Ascending aorta (tissue), 2 donors: ENCODE results near the gene SEZ6. TPM values are rescaled to one million over a fixed set of nuclear protein-coding genes. Genes with fewer than 3 reads are reported as not detected.

Experiments used
- DNase-seq, 2 donors: peaks; one replicate each; pipeline ENCODE4 v3.0.0-alpha.2; 2019; ENCODE audit warnings: low spot score in 2 of 2
- H3K27ac ChIP-seq, 2 donors: fragments of 200-600 bp; sonication (generic); one replicate each; pipeline ENCODE4 v1.5.1; 2016 to 2017; ENCODE audit warnings: mild to moderate bottlenecking in 1 of 2
- H3K27me3 ChIP-seq: fragments of 200-600 bp; sonication (generic); one replicate; pipeline ENCODE4 v1.5.1; 2017
- H3K36me3 ChIP-seq, 2 donors: fragments of 200-600 bp; sonication (generic); one replicate each; pipeline ENCODE4 v1.5.1; 2016
- H3K4me1 ChIP-seq, 2 donors: fragments of 200-600 bp; sonication (generic); one replicate each; pipeline ENCODE4 v1.5.1; 2016 to 2017; ENCODE audit warnings: mild to moderate bottlenecking in 1 of 2
- H3K4me3 ChIP-seq, 2 donors: fragments of 200-600 bp; sonication (generic); one replicate each; pipeline ENCODE4 v1.5.1; 2016 to 2017; ENCODE audit warnings: mild to moderate bottlenecking in 1 of 2
- H3K9me3 ChIP-seq, 2 donors: fragments of 200-600 bp; sonication (generic); one replicate each; pipeline ENCODE4 v1.5.1; 2016
- intact Hi-C: fragments of 100-400 bp; cut with DNase I; formaldehyde crosslinking; loops from one replicate; pipeline ENCODE4 v1.15.1; 2023
- total RNA-seq: library from RNA; depleted of rRNA; stranded (reverse); fragments of >200 nt; gene quantifications from one replicate; pipeline ENCODE4 v1.1.0, GENCODE V29; 2016
- TF ChIP-seq, protein P1 (sequence below), 3 experiments: fragments of 200-600 bp in 2 of 3; fragments of 450-650 bp in 1 of 3; sonication (generic) in 2 of 3; IDR thresholded peaks; one replicate each; pipeline ENCODE4 v1.5.1; 2016 to 2019; ENCODE audit warnings: antibody characterized with exemption in 3 of 3, mild to moderate bottlenecking in 1 of 3, moderate library complexity in 1 of 3

SEZ6 gene
- total RNA-seq, 1 donor from 2014 or later: not detected

DNA sequence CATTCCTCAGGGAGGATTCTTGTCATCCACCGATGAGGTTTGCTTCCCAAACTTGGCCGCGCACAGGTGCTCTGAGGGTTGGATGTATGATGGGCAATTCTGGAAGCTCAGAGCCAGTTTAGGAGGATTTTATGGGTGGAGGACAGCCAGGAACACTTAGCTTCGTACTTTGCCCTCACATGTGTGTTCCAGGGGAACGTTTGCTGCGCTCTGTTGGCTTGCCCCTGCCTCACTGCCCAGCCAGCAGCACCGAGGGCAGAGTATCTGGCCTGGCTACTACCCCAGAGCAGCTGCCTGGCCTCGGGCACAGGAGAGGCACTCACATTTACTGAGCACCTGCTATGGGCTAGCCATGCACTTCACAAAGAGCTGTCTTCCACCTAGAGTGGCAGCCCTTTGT lies 14.1 kb downstream of the SEZ6 start:
- no peaks in the 10 kb centered on the region for H3K4me1 ChIP-seq
- no peak for DNase-seq
- H3K27me3 ChIP-seq: no peaks in the 10 kb centered on the region
- H3K4me3 ChIP-seq: no peak overlapping the region
- no peaks in the 10 kb centered on the region for H3K36me3 ChIP-seq
- H3K9me3 ChIP-seq: no peaks in the 10 kb centered on the region
- TF ChIP-seq, protein P1, sequence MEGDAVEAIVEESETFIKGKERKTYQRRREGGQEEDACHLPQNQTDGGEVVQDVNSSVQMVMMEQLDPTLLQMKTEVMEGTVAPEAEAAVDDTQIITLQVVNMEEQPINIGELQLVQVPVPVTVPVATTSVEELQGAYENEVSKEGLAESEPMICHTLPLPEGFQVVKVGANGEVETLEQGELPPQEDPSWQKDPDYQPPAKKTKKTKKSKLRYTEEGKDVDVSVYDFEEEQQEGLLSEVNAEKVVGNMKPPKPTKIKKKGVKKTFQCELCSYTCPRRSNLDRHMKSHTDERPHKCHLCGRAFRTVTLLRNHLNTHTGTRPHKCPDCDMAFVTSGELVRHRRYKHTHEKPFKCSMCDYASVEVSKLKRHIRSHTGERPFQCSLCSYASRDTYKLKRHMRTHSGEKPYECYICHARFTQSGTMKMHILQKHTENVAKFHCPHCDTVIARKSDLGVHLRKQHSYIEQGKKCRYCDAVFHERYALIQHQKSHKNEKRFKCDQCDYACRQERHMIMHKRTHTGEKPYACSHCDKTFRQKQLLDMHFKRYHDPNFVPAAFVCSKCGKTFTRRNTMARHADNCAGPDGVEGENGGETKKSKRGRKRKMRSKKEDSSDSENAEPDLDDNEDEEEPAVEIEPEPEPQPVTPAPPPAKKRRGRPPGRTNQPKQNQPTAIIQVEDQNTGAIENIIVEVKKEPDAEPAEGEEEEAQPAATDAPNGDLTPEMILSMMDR (IDR thresholded peaks at IDR 0.05): no peak
- no peak overlapping the region for H3K27ac ChIP-seq
- intact Hi-C loops: no loop called here

DNA sequence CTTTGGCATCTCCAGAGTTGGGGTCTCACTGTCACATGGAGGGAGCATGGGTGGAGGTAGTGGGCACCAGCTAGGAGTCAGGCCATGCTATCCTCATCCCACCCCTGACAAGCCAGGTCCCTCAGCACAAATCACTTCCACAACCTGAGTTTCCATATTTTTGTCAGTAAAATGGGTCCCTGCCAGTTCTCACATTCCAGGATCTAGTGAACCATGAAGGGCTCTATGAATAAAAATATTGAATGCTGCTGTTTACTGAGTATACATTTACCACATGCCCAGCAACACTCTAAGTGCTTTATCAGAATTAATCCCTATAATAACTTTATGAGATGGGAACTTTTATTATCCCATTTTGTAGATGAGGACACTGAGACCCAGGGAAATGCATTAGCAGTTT lies 16.8 kb downstream of the SEZ6 start:
- DNase-seq: no peak
- H3K27me3 ChIP-seq: no peaks in the 10 kb centered on the region
- no peak overlapping the region for H3K4me3 ChIP-seq
- intact Hi-C loops: no loop called here
- TF ChIP-seq, protein P1 (IDR thresholded peaks at IDR 0.05): no peak
- H3K9me3 ChIP-seq: no peaks in the 10 kb centered on the region
- H3K36me3 ChIP-seq: no peaks in the 10 kb centered on the region
- no peak overlapping the region for H3K27ac ChIP-seq
- H3K4me1 ChIP-seq: no peaks in the 10 kb centered on the region

DNA sequence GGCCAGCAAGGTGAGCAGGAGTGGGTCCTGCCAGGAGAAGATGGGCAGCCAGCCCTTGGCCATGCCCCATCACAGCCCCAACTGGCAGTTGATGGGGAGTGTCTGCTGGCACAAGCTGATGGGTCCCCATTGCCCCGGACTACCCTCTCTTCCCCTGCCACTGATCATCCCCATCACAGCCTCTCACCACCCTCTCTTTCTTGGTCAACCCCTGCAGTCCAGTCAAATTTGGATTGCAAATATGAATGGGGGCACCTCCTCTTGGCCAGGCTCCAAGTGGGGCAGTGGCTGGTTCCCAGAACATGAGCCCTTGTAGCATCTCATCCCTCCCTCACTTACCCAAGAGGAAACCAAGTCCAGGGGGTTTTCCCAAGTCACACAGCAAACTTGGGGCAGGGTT lies 17.4 kb downstream of the SEZ6 start:
- no peaks in the 10 kb centered on the region for H3K4me1 ChIP-seq
- H3K27me3 ChIP-seq: no peaks in the 10 kb centered on the region
- TF ChIP-seq, protein P1 (IDR thresholded peaks at IDR 0.05): no peak
- no peaks in the 10 kb centered on the region for H3K9me3 ChIP-seq
- no peak overlapping the region for H3K27ac ChIP-seq
- intact Hi-C loops: no loop called here
- H3K4me3 ChIP-seq: no peak overlapping the region
- no peak for DNase-seq
- H3K36me3 ChIP-seq: no peaks in the 10 kb centered on the region

DNA sequence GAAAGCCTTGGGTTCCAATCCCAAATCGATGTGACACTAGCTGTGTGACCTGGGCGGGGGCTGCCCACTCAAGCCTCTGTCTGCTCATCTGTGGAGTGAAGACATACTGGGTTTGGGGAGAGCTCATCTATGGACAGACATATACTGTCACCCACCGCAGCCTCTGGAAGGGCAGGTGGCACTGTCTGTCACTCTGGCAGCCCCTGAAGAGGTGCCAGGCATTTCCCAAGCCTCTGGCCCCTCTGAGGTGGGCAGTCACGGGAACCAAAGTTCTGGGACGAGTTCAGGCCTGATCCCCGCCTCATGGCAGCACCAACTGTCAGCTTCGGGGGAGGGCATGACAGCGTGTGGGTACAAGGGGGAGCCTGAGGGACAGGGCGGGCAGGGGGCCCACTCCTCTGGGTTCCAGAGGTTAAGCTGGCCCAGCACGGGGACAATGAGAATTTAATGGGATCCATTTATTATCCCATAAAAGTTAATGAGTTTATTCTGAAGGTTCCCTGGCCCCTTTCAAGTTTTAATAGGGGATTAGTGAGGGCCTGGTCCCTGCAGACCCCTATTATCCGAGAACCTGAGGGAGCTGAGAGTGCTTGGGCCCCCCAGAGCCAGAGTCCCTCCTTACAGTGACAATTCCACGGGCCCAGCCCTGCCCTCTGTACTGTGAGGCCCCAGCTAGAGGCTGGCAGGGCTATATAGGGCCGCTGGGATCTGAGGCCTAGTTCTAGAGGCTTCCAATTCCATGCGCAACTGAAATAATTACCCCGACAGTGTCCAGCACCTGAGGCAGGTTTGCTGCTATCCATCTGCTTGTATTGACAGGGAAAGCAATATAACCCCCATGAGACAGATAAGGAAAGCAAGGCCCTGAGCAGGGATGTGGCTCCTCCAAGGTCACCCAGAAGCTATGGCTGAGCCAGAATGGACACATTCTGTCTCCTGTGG lies 18.8 kb downstream of the SEZ6 start:
- H3K4me1 ChIP-seq: no peaks in the 10 kb centered on the region
- H3K27me3 ChIP-seq: no peaks in the 10 kb centered on the region
- intact Hi-C loops: no loop called here
- DNase-seq: no peak
- no peaks in the 10 kb centered on the region for H3K36me3 ChIP-seq
- H3K9me3 ChIP-seq: no peaks in the 10 kb centered on the region
- H3K27ac ChIP-seq: no peak overlapping the region
- TF ChIP-seq, protein P1 (IDR thresholded peaks at IDR 0.05): no peak
- H3K4me3 ChIP-seq: no peak overlapping the region

DNA sequence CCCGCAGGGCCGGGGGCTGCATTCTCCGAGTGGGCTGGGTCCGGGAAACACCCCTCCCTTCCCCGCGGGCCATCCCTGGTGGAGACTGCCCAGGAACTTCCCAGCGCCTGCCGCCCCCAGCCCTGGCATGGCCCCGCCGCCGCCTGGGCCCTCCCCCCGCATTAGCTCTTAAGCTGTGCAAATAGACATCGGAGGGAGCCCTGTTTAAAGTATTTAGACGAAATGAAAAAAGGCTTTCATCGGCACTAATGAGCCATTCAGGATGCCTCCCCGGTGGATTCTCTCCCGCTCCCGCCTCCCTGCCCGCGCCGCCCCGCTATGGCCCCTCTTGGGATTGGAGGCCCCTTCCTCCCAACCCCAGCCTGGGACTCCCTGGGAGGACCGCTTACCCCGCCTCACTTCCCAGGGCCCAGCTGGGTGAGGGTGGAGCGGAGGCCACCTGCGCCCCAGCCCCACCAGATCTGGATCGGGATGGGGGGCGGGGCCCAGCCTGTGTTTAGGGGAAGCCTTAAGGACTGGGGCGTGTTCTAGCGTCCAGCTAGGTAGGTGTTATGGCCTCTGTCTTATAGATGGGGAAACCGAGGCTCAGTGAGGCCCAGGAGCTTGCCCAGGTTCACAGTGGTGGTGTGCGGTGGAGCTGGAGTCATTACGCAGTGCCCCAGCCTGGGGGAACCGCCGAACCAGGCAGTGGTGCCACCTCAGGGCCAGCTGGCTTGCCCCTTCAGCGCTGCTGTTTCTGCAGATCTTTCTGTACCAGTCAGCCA lies 19.7 kb downstream of the SEZ6 start:
- Histone ChIP-seq H3K4me1 (no peaks in the 10 kb centered on the region), H3K4me3 (no peak overlapping the region), H3K27me3 (no peaks in the 10 kb centered on the region), H3K27ac (no peak overlapping the region), H3K36me3 (no peaks in the 10 kb centered on the region), H3K9me3 (no peaks in the 10 kb centered on the region)
- TF ChIP-seq, protein P1 (IDR thresholded peaks at IDR 0.05): no peak
- DNase-seq: no peak
- intact Hi-C loops: no loop called here
